Motor neuron (in vitro differentiated cells): ENCODE measurements around the gene CYP24A1. TPM values are rescaled to one million over a fixed set of nuclear protein-coding genes. Genes with fewer than 3 reads are reported as not detected.

ENCODE experiments used
- ATAC-seq, 8 experiments: fragments of 200-7000 bp; cut with Tn5 transposase; replicated peaks in 6 of 8; 2 replicates each; pipeline ENCODE4 v1.8.0; 2021; ENCODE audit warnings: mild to moderate bottlenecking in 8 of 8, moderate library complexity in 8 of 8
- H3K27ac ChIP-seq, 2 donors: fragments of 250-450 bp; sonication (Bioruptor Pico); 2 replicates each; pipeline ENCODE4 v1.9.0; 2021; ENCODE audit warnings: antibody characterized with exemption in 2 of 2, mild to moderate bottlenecking in 2 of 2, moderate library complexity in 1 of 2
- H3K4me1 ChIP-seq, 2 donors: fragments of 250-450 bp; sonication (Bioruptor Pico); replicated peaks in 1 of 2; 2 replicates each; pipeline ENCODE4 v1.6.1; 2021; ENCODE audit warnings: antibody characterized with exemption in 2 of 2, mild to moderate bottlenecking in 2 of 2, moderate library complexity in 1 of 2
- H3K4me3 ChIP-seq, 5 donors: fragments of 250-450 bp; sonication (Bioruptor Pico); 2 replicates each; pipeline ENCODE4 v1.9.0; 2021; ENCODE audit warnings: antibody characterized with exemption in 5 of 5, mild to moderate bottlenecking in 5 of 5, moderate library complexity in 4 of 5
- WGBS, 10 experiments: fragments of 450-650 bp; shearing (Covaris generic); methylation state at CpG; one replicate each; pipeline ENCODE4 v1.0.0; 2022; 5-methylcytosine and 5-hydroxymethylcytosine counted together
- in situ Hi-C, 9 experiments: fragments of 400-800 bp; cut with MboI; loops; one replicate each; pipeline ENCODE4 v1.15.0; 2021; ENCODE audit warnings: low sequenced_read_pairs in 9 of 9, low pct_unique_long_range_greater_than_20kb in 2 of 9; ENCODE audit not compliant: unreplicated experiment in 9 of 9
- total RNA-seq, 8 experiments: library from RNA; unstranded; fragments of 300-600 nt; gene quantifications; 2 replicates each; pipeline versions ENCODE4 v1.2.3 to v1.2.4, GENCODE V29; 2022

CYP24A1 gene
- total RNA-seq, 8 experiments from 2014 or later = 0.04 to 2.8 (median 0.40) TPM; not detected in 2

- no peak for ATAC-seq
- WGBS, 10 experiments = 80 to 100% (median 80%) methylated on average over 1 of the region's 1 CpG; no CpG with 5 or more reads in 7 of the 10 experiments
- no peak overlapping the region for H3K4me3 ChIP-seq
- no peak overlapping the region for H3K27ac ChIP-seq
- H3K4me1 ChIP-seq = peaks cover 4 to 11% of the 10 kb centered on the region in 2 donors
- in situ Hi-C loops = loop anchor here in 5 of 9 experiments (25.0 kb wide), 2 partner anchors 425 to 650 kb away; no protein-coding TSS in a partner anchor
Observed at GRCh38 chr20:54212226-54212625, 38.4 kb upstream of the CYP24A1 start.

GRCh38 chr20:54209216-54209813 is 35.5 kb upstream of the CYP24A1 start:
- Histone ChIP-seq H3K27ac (no peak overlapping the region), H3K4me3 (peak overlapping the region; percentile 77 to 96 (median 93)), H3K4me1 (peaks cover 4 to 11% of the 10 kb centered on the region in 2 donors)
- no peak for ATAC-seq
- 25 to 100% (median 86%) methylated on average over 1 to 5 of the region's 5 CpGs; no CpG with 5 or more reads in 2 of the 10 experiments for WGBS, 10 experiments
- in situ Hi-C loops = loop anchor here in 5 of 9 experiments (25.0 kb wide), 2 partner anchors 428 to 647 kb away; no protein-coding TSS in a partner anchor

GRCh38 chr20:54208548-54209176 is 34.9 kb upstream of the CYP24A1 start:
- H3K27ac ChIP-seq = peak overlapping the region; percentile 99 to 100
- WGBS, 10 experiments = 0 to 26% (median 4%) methylated on average over 3 to 8 of the region's 15 CpGs
- peak overlapping the region; percentile 77 to 96 (median 93) for H3K4me3 ChIP-seq
- ATAC-seq = peak in 7 of 8 experiments; percentile 4 to 26 (median 13)
- H3K4me1 ChIP-seq = peaks cover 4 to 11% of the 10 kb centered on the region in 2 donors
- in situ Hi-C loops = loop anchor here in 5 of 9 experiments (25.0 kb wide), 2 partner anchors 429 to 646 kb away; no protein-coding TSS in a partner anchor

- 0% methylated on average over 2 to 15 of the region's 76 CpGs; no CpG with 5 or more reads in 6 of the 10 experiments for WGBS, 10 experiments
- Histone ChIP-seq H3K27ac (peak within 1 kb of the TSS; percentile 99 to 100), H3K4me1 (peaks cover 4 to 11% of the 10 kb centered on the region in 2 donors), H3K4me3 (peak within 1 kb of the TSS; percentile 77 to 96 (median 93))
- in situ Hi-C loops = loop anchor here in 5 of 9 experiments (25.0 kb wide), 2 partner anchors 429 to 646 kb away; no protein-coding TSS in a partner anchor
- peak; percentile 90 to 98 (median 98) for ATAC-seq
Observed at GRCh38 chr20:54207743-54208547, 34.2 kb upstream of the CYP24A1 start, which contains the start of gene PFDN4. TSS of gene PFDN4 (plus strand) at chr20:54208087. CDS start at chr20:54208101, 14 bp downstream.

- peak overlapping the region; percentile 77 to 96 (median 93) for H3K4me3 ChIP-seq
- 42 to 100% (median 67%) methylated on average over 2 to 7 of the region's 7 CpGs; no CpG with 5 or more reads in 1 of the 10 experiments for WGBS, 10 experiments
- peak overlapping the region in 1 of 2 donors; percentile 100 for H3K27ac ChIP-seq
- H3K4me1 ChIP-seq = peaks cover 4 to 11% of the 10 kb centered on the region in 2 donors
- in situ Hi-C loops = loop anchor here in 5 of 9 experiments (25.0 kb wide), 2 partner anchors 430 to 645 kb away; no protein-coding TSS in a partner anchor
- no peak for ATAC-seq
Observed at GRCh38 chr20:54207053-54207742, 33.4 kb upstream of the CYP24A1 start.

- ATAC-seq = no peak
- in situ Hi-C loops = loop anchor here in 5 of 9 experiments (25.0 kb wide), 2 partner anchors 432 to 643 kb away; no protein-coding TSS in a partner anchor
- Histone ChIP-seq H3K27ac (no peak overlapping the region), H3K4me1 (peaks cover 4 to 11% of the 10 kb centered on the region in 2 donors), H3K4me3 (no peak overlapping the region)
- WGBS, 10 experiments = 48 to 100% (median 89%) methylated on average over 1 to 7 of the region's 8 CpGs; no CpG with 5 or more reads in 1 of the 10 experiments
Observed at GRCh38 chr20:54205450-54205849, 31.7 kb upstream of the CYP24A1 start.

- in situ Hi-C loops = loop anchor here in 5 of 9 experiments (25.0 kb wide), 2 partner anchors 433 to 642 kb away; no protein-coding TSS in a partner anchor
- no peak for ATAC-seq
- no peak overlapping the region for H3K4me3 ChIP-seq
- 25 to 100% (median 86%) methylated on average over 1 to 4 of the region's 5 CpGs for WGBS, 10 experiments
- peaks cover 4 to 6% of the 10 kb centered on the region in 2 donors for H3K4me1 ChIP-seq
- no peak overlapping the region for H3K27ac ChIP-seq
Observed at GRCh38 chr20:54204481-54204880, 30.7 kb upstream of the CYP24A1 start.

- in situ Hi-C loops = loop anchor here in 5 of 9 experiments (25.0 kb wide), 2 partner anchors 433 to 642 kb away; no protein-coding TSS in a partner anchor
- WGBS, 10 experiments = 71 to 100% (median 82%) methylated on average over 1 to 5 of the region's 6 CpGs; no CpG with 5 or more reads in 6 of the 10 experiments
Observed at GRCh38 chr20:54204063-54204462, 30.3 kb upstream of the CYP24A1 start.

GRCh38 chr20:54203281-54203680 is 29.5 kb upstream of the CYP24A1 start:
- no peak for ATAC-seq
- 36 to 100% (median 81%) methylated on average over 1 to 5 of the region's 5 CpGs for WGBS, 10 experiments
- H3K4me3 ChIP-seq = no peak overlapping the region
- no peak overlapping the region for H3K27ac ChIP-seq
- H3K4me1 ChIP-seq = no peaks in the 10 kb centered on the region
- in situ Hi-C loops = loop anchor here in 5 of 9 experiments (25.0 kb wide), 2 partner anchors 434 to 641 kb away; no protein-coding TSS in a partner anchor

More at GRCh38 chr20:54204063-54204462, 30.3 kb upstream of the CYP24A1 start:
- Histone ChIP-seq H3K4me3 (no peak overlapping the region), H3K4me1 (peaks cover 0 to 2% of the 10 kb centered on the region in 2 donors), H3K27ac (no peak overlapping the region)
- ATAC-seq = no peak

- H3K27ac ChIP-seq = no peak overlapping the region
- in situ Hi-C loops = loop anchor here in 5 of 9 experiments (25.0 kb wide), 2 partner anchors 436 to 639 kb away; no protein-coding TSS in a partner anchor
- WGBS, 10 experiments = 20 to 90% (median 77%) methylated on average over 1 to 4 of the region's 4 CpGs; no CpG with 5 or more reads in 4 of the 10 experiments
- ATAC-seq = no peak
- H3K4me1 ChIP-seq = no peaks in the 10 kb centered on the region
- no peak overlapping the region for H3K4me3 ChIP-seq
Observed at GRCh38 chr20:54201268-54201846, 27.6 kb upstream of the CYP24A1 start.

- in situ Hi-C loops = loop anchor here in 5 of 9 experiments (25.0 kb wide), 2 partner anchors 437 to 638 kb away; no protein-coding TSS in a partner anchor
- WGBS, 10 experiments = 11 to 85% (median 65%) methylated on average over 1 to 6 of the region's 7 CpGs; no CpG with 5 or more reads in 2 of the 10 experiments
- H3K27ac ChIP-seq = no peak overlapping the region
- no peak overlapping the region for H3K4me3 ChIP-seq
- no peak for ATAC-seq
- no peaks in the 10 kb centered on the region for H3K4me1 ChIP-seq
Observed at GRCh38 chr20:54200487-54201267, 26.9 kb upstream of the CYP24A1 start.
